ENCODE measurements around the gene SCAMP2.
"Not testable (repeated sequence)": the region's sequence is repeated elsewhere in the genome, so short reads cannot be mapped to it uniquely, and the experiment has no call there.

The SCAMP2 gene

GRCh38 chr15:74897300-74897701 is 24.1 kb upstream of the SCAMP2 start:
- no peak for TF ChIP-seq CTCF (IDR thresholded peaks at IDR 0.05; ENCODE audit: low read depth, low read length)
- no peak for DNase-seq (ENCODE audit: low read depth in 2 of 2)
- no peak overlapping the region for H3K4me3 ChIP-seq (replicated peaks in 1 of 2; ENCODE audit: low read depth in 2 of 2, low read length in 2 of 2)

DNA sequence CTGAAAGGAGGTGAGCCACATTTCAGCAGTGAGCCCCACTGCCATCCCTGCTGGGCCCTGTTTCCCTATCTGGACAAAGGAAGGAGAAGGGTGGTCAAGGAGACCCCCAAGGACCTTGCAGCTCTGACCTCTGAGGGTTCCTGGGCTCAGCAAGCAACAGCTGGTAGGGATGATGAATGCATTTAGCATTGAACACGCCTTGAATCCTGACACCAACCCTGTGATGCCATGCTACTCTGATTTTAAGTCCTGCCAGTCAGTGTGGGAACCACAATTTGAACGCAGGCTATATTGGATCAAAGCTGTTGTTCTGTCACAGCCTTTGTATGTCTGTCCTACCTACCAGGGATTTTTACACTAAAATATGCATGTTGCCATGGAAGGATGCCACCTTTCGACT is 23.2 kb upstream of the SCAMP2 start:
- TF ChIP-seq CTCF (IDR thresholded peaks at IDR 0.05; ENCODE audit: low read depth, low read length), result no peak
- no peak overlapping the region for H3K4me3 ChIP-seq (replicated peaks in 1 of 2; ENCODE audit: low read depth in 2 of 2, low read length in 2 of 2)
- no peak for DNase-seq (ENCODE audit: low read depth in 2 of 2)

GRCh38 chr15:74895830-74896229 is 22.7 kb upstream of the SCAMP2 start:
- no peak for TF ChIP-seq CTCF (IDR thresholded peaks at IDR 0.05; ENCODE audit: low read depth, low read length)
- no peak overlapping the region for H3K4me3 ChIP-seq (replicated peaks in 1 of 2; ENCODE audit: low read depth in 2 of 2, low read length in 2 of 2)
- no peak for DNase-seq (ENCODE audit: low read depth in 2 of 2)

DNA sequence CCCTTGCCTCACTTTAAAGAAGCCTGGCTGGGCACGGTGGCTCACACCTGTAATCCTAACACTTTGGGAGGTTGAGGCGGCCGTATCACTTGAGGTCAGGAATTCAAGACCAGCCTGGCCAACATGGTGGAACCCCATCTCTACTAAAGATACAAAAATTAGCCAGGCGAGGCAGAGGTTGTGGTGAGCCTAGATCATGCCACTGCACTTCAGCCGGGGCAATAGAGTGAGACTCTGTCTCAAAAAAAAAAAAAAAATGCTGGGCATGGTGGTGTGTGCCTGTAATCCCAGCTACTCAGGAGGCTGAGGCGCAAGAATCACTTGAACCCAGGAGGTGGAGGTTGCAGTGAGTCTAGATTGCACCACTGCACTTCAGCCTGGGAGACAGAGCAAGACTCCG is 21.2 kb upstream of the SCAMP2 start:
- DNase-seq (ENCODE audit: low read depth in 2 of 2); H3K4me3 ChIP-seq (replicated peaks in 1 of 2; ENCODE audit: low read depth in 2 of 2, low read length in 2 of 2): not testable (repeated sequence)

GRCh38 chr15:74893627-74894026 is 20.5 kb upstream of the SCAMP2 start:
- TF ChIP-seq CTCF (IDR thresholded peaks at IDR 0.05; ENCODE audit: low read depth, low read length), result no peak
- H3K4me3 ChIP-seq (replicated peaks in 1 of 2; ENCODE audit: low read depth in 2 of 2, low read length in 2 of 2), result no peak overlapping the region
- DNase-seq (ENCODE audit: low read depth in 2 of 2), result no peak

- H3K4me3 ChIP-seq (replicated peaks in 1 of 2; ENCODE audit: low read depth in 2 of 2, low read length in 2 of 2), result no peak overlapping the region
- no peak for DNase-seq (ENCODE audit: low read depth in 2 of 2)
- no peak for TF ChIP-seq CTCF (IDR thresholded peaks at IDR 0.05; ENCODE audit: low read depth, low read length)
Measured at GRCh38 chr15:74892931-74893330, 19.8 kb upstream of the SCAMP2 start.

GRCh38 chr15:74892313-74892712 is 19.1 kb upstream of the SCAMP2 start:
- H3K4me3 ChIP-seq (replicated peaks in 1 of 2; ENCODE audit: low read depth in 2 of 2, low read length in 2 of 2), result no peak overlapping the region
- no peak for TF ChIP-seq CTCF (IDR thresholded peaks at IDR 0.05; ENCODE audit: low read depth, low read length)
- DNase-seq (ENCODE audit: low read depth in 2 of 2), result no peak
